Activated T-cell treated with anti-CD3 and anti-CD28 coated beads for 24 hours (primary cell): ENCODE results near the gene NUF2.
"Not testable (repeated sequence)": the region's sequence is repeated elsewhere in the genome, so short reads cannot be mapped to it uniquely, and the experiment has no call there.

Experiments used
- DNase-seq: peaks from one replicate; pipeline ENCODE4 v3.0.0-alpha.2; 2020; ENCODE audit warnings: low read depth

Gene NUF2

DNA sequence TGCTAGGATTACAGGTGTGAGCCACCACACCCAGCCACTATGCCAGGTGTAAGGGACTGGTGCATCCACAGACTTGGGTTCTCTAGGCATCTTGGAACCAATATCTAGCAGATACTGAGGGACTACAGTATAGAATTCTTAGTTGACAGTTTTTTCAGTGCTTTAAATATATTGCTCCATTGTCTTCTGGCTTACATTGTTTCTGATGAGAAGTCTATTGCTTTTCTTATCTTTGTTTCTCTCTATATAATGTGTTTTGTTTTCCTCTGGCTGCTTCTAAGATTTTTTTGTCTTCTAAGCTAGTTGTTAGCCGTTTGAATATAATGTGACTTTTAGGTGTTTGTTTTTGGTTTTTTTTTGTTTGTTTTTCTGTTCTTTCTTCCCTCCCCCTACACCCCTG is 13.5 kb downstream of the NUF2 start:
- DNase-seq, result no peak

DNA sequence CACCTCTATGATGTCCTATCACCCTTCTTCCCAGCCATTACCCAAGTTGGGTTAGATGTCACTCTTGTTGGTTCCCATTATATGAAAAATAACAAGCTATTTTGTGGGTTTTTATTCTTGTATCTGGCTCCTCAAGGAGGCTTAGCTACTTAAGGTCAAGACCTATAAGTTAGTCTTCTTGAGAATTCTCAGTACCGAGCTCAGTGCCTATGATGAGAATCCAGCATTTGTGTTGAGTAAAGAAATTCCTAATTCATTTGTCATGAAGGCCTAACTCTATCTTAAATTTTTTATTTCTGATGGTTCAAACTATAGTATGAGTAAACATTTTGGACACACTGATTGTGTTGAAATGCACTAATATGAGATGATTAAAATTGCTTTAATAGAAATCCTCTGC is 15.9 kb downstream of the NUF2 start:
- DNase-seq, result no peak

DNA sequence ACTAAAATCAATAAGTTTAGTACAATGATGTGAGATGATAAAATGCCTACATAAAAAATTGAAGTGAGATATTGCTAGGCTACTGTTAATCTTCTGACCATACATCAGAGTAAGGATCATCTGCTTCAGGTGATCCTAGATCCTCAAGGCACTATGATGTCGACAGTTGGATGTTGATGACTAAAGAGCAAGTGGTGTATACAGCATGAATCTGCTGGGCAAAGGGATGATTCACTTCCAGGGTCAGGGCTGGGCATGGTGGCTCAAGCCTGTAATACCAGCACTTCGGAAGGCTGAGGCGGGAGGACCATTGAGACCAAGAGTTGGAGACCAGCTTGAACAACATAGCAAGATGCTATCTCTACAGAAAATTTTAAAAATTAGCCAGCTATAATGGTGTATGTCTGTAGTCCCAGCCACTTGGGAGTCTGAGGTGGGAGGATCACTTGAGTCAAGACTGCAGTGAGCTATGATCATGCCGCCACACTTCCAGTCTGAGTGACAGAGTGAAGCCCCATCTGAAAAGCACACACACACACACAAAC is 24.6 kb downstream of the NUF2 start:
- DNase-seq, result no peak

DNA sequence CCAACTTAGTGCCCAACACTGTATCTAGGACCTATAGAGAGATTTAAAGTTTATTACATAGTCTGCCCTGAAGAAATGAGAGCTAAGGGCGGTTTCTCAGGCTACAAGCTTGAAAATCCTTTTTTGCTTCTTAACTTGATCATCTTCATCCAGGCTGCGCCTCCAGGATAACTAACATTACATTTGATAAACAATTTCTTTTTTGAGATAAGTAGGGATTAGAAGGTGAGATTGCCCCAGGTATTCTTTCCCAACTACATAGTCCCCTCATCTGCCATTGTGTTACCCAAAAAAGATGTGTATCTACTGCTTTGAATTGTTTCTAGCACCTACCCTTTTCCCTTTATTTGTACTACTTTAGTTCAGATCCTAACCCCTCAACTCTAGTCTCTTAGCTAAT is 25.4 kb downstream of the NUF2 start:
- no peak for DNase-seq

DNA sequence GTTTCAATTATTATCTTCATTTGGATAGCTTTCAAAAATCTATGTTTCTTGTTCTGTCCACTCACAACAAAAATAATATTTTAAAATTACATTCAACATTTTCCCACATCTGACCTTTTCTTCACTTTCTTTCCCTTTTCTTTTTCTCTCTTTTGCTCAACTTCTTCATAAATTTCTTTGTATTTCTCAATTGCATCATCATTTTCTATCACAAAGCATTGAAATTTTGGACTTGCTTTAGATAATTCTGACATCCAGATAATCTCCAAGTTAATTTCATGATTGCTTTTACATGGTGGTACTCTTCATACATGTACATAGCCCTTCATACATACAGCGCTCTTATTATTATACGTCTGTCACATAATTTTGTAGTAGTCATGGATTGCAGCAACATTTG is 30.2 kb downstream of the NUF2 start:
- DNase-seq, result no peak

DNA sequence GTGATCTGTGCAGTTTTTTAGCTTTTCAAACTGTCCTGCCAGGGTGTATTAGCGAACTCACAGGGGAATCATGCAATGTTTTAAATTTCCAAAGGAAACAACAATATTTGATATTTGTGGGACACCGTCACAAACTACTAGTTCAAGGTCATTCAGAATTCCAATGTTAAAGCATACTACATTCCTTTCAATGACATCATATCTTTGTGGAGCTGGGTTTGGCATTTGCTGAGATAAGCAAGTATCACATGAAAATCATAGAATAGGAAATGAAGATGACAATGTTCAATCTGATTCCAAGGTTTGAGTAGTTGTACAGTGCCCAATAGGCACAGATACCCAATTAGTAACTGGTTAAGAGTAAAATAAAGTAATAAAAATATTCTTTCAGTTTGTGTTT is 35.6 kb downstream of the NUF2 start:
- no peak for DNase-seq

DNA sequence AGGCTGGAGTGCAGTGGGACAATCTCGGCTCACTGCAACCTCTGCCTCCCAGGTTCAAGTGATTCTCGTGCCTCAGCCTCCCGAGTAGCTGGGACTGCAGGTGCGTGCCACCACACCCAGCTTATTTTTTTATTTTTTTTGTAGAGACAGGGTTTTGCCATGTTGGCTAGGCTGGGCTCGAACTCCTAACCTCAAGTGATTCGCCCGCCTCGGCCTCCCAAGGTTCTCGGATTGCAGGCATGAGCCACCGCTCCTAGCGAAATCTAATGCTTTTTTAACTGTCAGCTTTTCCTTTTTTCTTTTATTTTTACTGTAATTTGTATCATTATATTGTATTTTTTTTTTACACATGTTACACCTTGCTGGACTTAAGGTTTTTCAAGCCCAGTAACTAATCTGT is 36.4 kb downstream of the NUF2 start:
- not testable (repeated sequence) for DNase-seq

DNA sequence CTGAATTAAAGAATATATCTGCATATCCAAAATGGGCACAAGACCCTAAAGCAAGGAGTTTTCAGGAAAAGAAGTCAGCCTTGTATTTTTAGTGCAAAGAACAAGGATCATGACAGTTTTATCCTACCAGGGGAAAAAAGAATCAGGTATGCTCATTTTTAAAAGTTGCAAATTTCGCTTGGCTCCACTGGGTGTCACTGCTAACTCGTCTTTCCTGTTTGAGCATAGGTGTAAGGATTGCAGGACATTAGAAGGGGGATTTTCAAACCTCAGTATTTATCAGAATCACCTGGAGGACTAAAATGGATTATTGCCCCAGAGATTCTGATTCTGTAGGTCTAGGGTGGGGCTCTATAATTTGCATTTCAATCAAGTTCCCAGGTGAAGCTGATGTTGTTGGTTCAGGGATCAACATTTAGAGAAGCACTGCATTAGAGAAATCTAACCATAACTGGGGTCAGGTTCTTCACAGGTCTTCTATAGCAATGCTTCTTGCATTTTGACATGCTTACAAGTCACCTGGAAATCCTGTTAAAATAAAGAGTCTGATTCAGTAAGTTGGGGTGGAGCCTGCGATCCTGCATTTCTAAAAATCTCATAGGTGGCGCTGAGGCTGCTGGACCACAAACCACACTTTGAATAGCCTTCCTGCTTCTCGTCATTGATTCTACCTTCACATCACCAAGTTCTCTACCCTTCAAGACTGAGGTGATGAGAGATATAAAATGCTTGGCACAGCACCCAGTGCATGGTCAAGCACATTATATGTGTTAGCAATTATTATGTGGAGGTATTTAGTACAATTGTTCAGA is 39.6 kb downstream of the NUF2 start:
- DNase-seq, result no peak

DNA sequence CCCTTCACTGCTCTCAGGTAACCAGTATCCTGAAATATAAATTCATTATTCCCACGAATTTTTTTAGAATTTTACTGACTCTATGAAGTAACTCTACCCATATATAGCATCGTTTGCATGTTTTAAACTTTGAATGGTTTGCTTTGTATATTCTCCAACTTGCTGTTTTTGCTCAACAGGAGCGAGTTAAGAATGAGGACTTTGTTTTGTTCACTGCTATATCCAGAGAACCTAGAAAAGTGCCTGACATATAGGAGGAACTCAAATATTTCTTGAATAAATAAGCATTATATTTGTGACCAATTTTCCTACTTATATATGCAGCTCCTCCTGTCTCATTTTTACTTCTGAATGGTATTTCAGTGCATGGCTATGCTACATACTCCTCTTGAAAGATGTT is 43.4 kb downstream of the NUF2 start:
- DNase-seq, result no peak

DNA sequence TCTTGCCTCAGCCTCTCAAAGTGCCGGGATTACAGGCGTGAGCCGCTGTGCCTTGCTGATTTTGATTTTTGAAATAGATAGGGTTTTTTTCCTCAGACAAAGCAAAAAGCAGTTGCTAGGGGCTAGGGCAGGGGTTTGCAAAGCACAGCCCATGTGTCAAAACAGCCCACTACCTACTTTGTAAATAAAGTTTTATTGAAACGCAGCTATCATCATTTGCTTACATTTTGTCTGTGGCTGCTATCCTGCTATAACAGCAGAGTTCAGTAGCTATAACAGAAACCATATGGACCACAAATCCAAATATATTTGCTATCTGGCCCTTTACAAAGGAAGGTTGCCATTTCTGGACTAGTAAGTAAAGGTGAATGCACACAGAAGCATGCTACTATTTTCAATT is 44.8 kb downstream of the NUF2 start:
- no peak for DNase-seq

DNA sequence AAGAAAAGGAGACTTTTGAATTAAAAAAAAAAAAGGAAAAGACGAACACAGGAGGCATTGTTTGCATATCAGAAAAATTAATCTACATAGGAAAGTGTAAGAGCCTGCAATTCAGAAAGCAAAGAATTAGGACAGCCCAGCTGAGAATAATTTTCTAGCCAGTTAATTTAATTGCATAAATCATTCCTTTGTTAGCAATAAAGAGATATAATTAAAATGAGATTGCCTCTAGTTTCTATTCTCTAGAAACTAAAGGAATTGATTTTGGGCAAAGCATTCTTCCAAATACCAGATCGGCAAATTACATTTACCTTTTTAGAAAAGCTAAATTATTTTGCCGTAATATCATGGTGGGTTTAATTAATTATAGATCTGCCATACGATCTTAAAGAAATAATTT is 46.0 kb downstream of the NUF2 start:
- DNase-seq, result no peak

DNA sequence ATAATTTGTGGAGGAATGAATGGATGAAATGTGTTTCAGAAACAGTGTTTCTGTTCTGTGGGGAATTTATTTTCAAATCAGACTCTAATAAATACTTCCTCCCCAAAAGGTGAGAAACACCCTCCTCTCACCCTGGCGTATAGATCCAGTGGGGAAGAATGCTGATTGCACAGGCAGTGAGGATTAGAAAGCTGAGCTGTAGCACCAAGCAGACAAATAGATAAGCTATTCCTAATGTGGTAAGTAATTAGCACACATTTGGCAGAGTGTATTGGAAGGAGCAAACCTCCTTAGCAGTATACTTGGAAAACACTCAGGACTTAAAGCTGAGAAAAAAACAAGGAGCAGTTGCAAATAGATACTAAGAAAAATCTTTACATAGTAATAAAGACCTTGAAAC is 50.8 kb downstream of the NUF2 start:
- no peak for DNase-seq

DNA sequence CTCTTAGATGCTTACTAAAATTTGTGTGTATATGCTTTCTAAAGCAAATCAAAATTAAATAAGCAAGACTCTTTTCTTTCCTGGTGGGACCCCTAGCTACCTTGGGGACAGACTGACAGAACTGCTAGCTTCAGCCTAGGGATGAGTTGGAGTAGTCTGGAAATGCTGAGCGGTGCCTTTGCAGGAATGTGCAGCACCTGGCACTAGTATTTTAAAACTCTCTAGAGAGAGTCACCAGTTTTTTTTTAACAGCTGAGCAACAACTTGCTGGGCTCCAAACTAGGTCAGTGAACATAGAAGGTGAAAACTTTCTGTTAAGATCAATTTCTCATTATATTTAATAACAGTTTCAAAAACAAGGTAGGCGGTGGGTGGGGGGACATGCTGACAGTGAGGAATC is 56.8 kb downstream of the NUF2 start:
- DNase-seq, result no peak

DNA sequence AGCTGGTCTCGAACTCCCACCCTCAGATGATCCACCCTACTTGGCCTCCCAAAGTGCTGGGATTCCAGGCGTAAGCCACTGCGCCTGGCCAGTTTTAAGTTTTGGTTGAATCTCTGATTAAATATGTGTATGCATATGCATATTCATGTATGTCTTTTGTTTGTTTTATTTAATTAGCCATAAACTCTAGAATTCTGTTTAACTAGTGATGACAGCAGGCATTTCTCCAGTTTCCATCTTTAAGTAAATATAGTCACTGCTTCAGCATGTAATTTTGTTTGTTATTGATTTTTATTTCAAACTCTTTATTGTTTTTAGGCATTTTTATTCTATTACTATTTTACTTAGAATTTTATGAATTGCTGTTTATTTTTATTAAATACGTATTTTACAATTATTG is 58.0 kb downstream of the NUF2 start:
- no peak for DNase-seq

DNA sequence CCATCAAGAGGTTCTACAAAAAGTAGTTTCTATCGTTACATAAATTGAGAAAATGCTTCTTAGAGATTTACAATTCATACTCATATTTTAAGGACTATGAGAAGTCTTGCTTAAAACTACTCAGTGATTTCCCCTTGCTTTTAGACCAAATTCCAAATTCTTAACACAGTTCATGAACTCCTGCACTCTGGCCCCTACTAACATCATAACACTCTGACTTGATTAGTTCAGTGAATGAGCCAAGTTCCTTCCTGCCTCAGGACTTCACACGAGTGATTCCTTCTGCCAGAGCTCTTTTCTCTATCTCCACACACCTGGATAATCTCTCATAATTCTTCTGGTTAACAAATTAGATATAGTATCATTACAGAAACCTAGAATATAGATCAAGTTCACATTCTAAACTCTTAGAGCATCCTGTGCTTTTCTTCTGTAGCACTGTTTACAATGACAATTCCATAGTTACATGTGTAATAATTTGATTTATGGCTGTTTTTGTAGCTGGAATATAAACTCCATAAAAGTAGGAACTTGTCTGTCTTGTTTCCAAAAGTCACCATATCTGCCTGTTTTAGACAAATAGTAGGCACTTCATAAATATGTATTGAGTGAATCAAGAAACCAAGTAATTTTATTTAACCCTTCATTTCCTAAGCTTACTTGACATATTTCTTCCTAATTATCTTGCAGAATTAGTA is 59.9 kb downstream of the NUF2 start:
- no peak for DNase-seq

DNA sequence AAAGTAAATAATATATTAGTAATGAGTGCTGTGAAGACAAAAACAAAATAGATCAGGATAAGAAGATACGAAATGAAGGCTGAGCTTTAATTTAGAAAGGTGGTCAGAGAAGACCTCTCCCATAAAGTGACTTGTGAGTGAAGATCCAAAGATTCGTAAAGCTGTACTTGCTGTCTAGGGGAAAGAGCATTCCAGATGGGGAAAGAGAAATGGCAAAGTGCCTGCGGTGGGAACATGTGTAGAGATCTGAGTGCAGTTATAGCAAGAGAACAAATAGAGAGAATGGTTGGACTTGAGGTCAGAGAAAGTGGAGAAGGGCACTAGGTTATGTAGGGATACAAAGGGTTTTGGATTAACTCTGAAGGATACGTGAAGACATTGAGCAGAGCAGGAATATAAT is 60.6 kb downstream of the NUF2 start:
- no peak for DNase-seq

DNA sequence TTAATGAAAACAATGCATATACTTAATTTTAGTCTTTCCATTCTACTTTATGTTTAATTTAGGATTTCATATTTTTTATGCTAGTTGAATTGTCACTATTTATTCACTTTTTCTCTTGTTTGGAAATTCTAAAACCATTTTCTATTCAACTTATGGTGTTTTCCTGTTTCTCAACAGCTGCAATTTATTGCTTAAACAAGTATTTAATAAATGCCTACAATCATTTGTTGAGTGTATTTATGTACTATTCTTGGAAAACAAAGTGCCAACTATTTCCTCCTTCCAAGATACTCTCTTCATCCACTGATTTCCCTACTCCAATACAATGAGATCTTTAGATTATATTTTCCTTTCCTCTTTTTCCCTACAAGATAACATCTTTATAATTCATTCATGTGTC is 65.4 kb downstream of the NUF2 start:
- no peak for DNase-seq

DNA sequence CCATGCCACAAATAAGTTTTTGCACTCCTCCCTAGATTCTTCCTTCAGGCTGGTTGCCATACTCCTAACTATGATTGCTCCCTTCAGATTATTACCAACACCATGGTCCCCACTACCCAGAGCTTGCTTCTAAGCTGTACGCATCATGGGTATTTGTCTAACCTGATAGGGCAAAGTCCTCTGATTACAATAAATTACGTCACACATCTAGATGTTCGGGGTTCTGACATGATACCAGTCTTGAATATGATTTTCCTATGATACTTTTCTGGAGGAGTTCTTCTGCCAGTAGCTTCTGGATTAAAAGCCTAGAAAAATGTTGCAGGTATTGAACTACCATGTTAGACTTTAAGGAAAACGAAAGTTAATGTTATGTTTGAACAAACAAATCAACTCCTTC is 67.2 kb downstream of the NUF2 start:
- no peak for DNase-seq

DNA sequence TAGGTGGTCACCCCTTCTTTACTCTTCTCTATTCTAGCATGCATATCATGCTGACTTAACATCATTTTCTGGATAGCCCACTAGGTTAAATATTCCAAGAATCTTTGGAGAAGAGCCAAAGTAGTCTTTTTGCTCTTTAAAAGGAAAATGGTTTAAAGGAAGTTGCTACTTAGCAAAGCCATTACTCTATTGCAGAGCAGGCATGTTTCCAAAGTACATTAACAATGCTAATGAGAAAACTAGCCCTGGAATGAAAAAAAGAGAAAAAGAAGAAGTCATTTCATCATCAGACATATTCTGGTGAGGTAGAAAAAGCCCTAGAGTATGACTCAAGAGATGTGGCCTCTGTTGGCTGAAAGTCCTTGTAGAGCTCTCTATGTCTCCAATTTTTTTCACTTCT is 74.0 kb downstream of the NUF2 start:
- DNase-seq, result no peak

DNA sequence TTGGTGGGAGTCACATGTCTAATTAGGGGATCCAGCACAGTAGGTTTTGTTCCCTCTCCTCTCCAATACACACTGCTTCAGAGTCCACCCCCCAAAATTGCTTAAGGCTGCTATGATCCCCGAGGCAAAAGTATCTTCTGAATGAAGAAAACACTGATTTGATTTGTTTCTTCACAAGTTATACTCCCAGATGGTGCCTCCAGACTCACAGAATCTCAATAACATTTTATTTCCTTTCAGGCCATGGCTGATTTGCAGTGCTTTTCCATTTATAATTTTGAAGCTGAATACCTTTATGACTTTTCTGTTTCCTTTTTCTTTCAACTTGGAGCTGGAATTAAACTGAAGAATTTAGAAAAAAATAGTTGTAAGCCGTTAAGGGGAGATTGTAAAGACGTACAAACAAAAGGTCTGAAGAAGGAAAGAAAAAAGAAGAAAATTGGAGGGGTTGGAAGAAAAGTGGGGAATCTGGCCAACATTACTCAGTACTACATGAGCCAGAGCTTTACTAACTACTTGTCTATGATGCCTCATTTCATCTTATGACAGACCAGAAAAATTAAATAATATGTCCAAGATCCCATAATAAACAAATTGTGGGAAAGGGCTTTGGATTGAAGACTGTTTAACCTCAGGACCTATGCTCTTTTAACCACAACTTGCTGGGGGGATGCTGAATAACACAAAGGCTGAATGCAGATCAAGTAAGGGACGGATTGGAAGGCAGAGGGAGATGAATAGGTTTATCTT is 75.9 kb downstream of the NUF2 start:
- DNase-seq, result no peak

DNA sequence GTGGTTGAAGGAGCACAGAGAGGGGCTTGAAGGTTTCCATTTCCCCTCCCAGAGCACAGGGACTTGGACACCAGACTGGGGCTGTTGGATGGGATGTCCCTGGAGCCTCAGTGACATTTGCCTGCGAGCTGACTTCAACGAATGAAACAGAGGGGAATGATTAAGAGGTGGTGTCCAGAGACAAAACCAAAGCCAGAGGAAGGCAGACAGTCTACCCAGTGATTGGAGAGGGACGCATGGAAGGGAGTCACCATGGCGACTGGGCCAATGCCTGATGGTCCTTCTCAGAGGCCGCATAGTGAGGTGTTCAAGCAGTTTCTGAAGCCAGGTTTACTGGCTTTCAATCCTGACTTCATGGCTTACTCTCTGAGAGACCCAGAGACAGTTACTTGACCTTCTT is 77.2 kb downstream of the NUF2 start:
- no peak for DNase-seq

DNA sequence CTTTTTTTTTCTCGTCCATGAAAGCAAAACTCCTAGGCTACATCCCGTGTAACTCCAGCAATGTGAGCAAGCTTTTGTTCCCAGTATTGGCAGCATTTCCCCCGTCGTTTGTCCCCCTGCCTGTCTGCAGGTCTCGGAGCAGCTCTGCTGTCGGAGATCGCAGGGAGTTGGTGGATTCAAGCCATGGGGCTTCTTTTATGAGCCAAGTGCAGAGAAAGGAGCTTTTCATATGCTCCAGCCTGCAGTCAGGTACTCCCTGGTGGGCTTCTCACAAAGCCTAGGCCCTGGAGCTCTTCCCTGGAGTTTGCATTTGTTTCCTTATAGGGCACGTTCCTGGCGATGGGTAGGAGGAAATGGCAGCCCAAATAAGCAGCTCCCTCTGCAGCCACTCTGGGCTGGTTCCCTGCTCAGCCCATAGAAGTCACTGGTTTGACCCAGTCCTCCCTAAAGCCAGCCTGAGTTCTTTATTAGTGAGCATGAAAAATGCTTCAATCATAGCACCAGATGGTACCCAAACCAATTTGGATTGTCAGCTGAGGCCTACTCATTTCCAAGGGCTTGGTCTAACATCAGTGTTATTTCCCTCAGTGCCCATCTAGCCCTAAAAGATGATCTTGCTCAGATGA is 78.3 kb downstream of the NUF2 start:
- no peak for DNase-seq
